HG02759 (cell line): ENCODE data around the gene YIF1B.

Experiments used
- ATAC-seq: cut with Tn5 transposase; IDR thresholded peaks from one replicate; pipeline ENCODE4 v1.9.1; 2021; ENCODE audit warnings: mild to moderate bottlenecking, moderate library complexity; ENCODE audit not compliant: unreplicated experiment

YIF1B gene

DNA sequence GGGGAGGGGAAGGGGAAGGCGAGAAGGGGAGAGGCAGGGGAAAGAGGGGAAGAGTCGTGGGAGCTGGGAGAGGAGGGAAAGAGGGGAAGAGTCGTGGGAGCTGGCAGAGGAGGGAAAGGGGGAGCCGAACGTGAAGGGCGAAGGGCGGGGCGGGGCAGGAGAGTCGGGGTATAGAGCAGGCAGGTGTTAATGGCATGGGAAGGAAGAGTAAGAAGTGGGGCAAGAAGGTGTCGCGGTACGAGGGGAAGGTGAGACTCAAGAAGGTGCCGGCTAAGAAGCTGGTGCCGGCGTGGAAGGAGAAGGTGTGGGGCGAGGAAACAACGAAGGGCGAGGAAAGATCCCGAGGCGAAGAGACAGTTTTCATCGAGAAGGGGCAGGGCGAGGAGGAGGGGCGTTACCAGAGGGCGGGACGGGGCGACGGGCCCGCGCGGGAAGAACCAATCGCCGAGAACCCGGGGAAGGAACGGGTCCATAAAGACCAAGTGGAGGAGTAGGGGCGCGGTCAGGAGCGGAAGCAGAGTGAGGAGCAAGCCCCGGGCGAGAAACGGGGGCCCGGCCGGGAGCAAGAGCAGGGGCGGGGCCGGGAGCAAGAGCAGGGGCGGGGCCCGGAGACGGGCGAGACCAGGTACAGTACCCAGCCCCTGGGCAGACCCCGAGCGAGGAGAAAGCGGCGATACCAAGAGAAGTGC lies 20.3 kb upstream of the YIF1B start:
- peak; percentile 69 for ATAC-seq

DNA sequence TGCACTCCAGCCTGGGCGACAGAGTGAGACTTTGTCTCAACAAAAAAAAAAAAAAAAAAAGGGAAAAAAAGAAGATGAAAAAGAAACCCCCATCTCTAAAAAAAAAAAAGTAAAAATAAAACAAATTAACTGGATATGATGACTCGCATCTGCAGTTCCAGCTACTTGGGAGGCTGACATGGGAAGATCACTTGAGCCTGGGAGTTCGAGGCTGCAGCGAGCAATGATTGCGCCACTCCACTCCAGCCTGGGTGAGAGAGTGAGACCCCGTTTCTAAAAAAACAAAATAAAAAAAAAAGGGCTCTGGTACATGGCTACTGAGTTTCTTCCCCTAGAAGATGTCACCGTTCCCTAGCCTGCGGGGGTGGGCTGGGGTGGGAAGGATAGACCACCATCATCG lies 17.5 kb upstream of the YIF1B start:
- no peak for ATAC-seq

DNA sequence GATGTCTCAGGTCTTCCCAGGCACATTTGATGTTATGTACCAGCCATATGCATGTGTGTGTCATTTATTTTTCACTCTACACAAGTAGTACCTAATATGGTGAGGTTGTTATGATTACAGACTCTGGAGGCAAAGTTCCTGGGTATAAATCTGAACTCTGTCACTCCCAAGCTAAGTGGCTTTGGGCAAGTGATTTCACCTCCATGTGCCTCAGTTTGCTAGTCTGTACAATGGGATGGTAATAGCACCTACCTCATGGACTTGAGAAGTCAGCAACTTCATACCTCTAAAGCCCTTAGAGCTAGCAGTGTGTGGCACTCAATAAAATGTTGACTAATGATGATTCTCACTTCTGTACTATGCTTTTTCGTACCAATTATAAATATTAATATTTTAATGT lies 16.0 kb upstream of the YIF1B start:
- ATAC-seq = no peak

DNA sequence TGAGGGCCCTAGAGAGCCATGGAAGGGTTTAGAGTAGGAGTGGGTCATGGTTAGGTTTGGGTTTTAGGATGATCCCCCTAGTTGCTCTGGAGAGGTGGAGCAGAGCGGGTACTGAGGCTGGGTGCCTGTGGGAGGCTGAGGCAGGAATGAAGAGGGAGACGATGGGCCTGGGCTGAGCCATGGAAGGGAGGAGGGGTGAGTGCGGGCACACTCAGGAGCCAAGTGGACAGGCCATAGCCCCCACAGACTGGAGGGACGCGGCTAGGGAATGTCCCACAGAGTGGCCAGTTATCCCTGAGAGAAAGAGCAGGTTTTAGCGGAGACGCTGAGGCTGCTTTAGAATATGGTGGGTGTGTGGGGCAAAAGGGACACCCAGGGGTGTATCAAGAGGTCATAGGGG lies 13.9 kb upstream of the YIF1B start:
- ATAC-seq = no peak

DNA sequence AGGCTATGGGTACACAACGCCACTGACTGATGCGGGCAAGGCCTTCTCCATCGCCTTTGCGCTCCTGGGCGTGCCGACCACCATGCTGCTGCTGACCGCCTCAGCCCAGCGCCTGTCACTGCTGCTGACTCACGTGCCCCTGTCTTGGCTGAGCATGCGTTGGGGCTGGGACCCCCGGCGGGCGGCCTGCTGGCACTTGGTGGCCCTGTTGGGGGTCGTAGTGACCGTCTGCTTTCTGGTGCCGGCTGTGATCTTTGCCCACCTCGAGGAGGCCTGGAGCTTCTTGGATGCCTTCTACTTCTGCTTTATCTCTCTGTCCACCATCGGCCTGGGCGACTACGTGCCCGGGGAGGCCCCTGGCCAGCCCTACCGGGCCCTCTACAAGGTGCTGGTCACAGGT lies 10.8 kb upstream of the YIF1B start:
- ATAC-seq = no peak

DNA sequence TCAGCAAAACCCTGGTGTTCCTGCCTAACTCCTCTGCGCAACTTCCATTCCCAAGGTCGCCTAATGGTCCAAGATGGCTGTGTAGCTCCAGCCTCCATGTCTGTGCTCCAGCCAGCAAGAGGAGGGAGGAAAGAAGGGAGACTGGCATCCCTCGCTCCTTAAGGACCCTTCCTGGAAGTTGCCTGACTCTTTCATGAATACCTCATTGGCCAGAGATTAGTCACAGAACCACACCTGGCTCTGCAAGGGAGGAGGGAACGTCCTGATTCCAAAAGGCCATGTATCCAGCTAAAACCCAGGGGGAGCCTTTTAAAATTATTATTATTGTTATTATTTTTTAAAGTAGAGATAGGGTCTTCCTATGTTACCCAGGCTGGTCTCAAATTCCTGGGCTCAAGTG lies 8.7 kb upstream of the YIF1B start:
- ATAC-seq = no peak

DNA sequence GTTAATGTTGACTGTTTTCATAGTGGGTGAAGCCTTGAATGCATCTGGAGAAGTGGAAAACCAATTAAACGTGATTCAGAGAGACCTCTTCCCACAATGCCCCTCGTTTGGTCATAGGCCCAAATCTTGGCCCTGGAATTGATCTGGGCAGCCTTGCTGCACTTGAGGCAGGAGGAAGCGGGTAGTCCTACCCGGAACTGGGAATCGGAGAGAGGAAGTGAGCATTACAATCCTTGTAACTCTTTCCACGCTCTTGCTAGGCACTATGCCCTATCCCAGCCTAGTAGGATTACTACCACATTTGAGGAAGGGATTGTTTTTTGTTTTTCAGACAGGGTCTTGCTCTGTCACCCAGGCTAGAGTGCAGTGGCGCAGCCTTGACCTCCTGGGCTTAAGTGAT lies 7.5 kb upstream of the YIF1B start:
- ATAC-seq = no peak

DNA sequence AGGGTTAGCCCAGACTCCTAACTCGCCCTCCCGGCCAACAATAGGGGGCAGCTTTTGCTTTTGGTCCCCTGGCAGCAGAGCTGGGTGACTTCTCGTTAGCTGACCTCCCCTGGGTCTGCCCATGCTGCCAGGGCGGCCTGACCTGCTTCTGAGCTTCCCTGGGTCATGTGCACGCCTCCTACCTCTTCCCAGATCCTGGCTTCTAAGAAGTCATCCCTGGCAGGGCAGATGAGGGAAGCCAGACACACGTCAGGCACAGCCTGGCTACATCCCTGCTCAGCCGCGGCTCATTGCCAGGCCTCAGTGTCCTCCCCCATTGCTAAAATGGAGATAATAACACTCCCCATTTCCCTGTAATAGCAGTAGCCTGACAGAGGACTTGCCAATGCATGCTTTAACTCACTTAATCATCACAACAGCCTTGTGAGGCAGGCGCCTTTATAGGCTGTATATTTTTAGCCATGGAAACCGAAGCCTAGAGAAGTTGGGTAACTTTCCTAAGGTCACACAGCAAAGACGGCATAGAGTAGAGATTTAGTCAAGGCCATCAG lies 6.0 kb upstream of the YIF1B start:
- no peak for ATAC-seq

DNA sequence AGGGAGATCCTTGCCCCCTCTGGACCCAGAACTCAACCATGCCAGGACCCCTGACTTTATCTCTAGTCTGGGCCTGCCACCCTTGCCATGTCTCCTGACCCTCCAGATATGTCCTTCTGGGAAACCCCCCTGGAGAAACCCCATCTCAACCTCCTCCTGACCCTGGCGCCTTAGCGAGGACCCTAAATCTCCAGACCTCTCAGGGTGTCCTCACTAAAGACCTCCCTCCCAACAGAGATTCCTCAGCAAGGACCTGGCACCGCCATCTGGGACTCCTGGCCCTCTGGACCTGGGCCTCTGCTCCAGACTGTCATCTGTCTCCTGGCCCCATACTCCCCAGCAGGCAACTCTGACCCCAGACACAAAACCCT lies 5.2 kb upstream of the YIF1B start:
- no peak for ATAC-seq

DNA sequence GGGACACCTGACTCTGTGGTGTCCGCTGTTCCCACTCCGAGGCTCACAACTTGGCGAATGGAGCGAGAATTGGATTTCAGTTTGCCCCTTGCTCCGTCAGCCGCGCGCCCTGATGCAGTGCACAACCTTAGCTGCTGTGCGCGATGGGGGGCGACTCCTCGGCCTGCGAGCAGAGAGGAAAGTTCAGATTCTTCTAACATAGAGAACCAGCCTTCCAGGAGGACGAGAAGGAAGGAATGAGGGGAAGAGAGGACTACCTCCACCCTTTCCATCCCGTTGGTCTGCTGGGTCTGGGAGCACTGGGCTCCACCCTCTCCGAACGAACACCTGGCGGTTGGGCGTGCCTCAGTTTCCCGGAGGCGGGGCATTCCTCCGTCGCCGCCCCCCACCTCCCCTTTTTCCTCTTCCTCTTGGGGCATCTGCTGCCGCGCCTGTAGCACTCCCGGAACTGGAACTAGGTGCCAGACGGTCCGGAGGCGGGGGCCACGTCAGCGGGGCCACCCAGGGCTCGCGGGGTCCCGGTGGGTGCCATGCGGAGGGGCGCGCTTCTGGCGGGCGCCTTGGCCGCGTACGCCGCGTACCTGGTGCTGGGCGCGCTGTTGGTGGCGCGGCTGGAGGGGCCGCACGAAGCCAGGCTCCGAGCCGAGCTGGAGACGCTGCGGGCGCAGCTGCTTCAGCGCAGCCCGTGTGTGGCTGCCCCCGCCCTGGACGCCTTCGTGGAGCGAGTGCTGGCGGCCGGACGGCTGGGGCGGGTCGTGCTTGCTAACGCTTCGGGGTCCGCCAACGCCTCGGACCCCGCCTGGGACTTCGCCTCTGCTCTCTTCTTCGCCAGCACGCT lies 3.9 kb upstream of the YIF1B start, which contains the start of gene KCNK6:
Gene KCNK6, plus strand, starts transcription at position 425 of the 838 bp plus-strand sequence. Its CDS starts 106 bp downstream, at position 531.
- no peak for ATAC-seq

DNA sequence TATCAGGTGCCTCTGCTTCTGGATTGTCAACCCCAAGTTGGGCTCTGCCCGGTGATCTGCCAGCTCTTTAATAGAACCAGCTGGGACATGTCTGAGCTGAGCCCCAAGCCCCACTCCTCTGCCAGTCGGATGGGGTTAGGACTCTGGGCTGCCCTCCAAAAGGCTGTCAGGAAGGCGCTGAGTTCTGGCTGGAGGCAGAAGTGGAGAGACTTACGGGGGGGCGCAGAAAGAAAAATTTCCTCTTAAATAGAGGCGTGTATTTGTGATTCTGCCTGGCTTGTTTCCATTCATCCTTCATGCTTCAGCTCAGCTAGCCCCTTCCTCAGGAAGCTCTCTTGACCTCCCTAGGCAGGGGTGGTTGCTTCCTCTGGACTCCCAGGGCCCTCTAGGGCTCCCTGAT lies 2.9 kb upstream of the YIF1B start:
- ATAC-seq = no peak

DNA sequence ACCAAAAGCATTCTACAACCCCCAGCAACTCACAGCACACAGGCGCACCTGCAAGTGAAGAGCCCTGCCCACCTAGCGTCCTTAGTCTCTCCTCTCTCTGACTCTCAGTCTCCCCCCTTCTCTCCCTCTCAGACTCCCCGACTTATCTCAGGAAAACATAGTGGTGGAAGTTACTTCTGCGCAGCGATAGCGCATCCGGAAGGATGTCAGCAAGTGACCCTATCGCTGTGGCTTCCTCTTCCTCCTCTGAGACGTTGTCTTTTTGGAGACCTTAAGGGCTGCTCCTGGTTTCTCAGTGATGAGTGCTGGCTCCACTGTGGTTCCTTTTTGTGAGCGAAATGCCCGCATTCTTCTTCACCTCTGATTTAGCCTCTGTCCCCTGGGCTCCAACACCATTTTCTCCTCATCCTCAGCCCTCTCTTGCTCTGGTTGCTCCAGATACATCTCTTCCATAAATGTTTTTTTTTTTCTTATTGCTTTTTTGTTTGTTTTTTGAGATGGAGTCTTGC lies 1.4 kb upstream of the YIF1B start:
- no peak for ATAC-seq

DNA sequence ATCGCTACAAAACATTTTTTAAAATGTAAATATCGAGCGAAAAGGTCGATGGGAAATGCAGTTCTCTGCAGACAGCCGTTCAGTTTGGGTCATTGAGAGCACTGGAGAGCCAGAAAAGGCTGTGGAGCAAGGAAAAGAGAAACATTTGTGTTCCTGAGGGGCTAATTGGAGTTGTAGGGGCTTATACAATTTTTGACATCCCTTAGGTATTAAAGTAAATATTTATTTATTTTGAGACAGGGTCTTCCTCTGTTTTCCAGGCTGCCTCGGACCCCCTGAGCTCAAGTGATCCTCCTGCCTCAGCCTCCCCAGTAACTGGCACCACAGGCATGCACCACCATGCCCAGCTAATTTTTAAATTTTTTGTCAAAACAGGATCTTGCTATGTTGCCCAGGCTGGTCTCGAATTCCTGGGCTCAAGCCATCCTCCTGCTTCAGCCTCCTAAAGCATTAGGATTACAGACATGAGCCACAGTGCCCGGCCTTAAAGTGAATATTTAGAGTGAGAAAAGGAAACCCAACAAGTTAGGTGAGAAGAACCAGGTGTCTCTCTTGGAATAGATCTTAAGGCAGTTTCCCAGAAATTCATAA lies 825 bp upstream of the YIF1B start:
- peak; percentile 2 for ATAC-seq

DNA sequence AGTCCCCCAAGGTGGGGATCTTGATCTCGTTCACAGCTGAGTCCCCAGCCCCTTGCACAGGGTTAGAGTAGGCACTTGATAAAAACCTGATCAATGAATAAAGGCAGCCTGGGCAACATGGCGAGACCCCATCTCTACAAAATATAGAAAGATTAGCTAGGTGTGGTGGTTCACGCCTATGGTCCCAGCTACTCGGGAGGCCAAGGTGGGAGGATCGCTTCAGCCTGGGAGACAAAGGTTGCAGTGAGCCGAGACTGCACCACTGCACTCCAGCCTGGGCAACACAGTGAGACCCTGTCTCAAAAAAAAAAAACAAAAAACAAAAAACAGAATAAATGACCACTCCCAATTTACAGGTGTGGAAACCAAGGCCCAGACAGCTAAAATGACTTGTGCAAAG lies 4.8 kb downstream of the YIF1B start:
- ATAC-seq = no peak

DNA sequence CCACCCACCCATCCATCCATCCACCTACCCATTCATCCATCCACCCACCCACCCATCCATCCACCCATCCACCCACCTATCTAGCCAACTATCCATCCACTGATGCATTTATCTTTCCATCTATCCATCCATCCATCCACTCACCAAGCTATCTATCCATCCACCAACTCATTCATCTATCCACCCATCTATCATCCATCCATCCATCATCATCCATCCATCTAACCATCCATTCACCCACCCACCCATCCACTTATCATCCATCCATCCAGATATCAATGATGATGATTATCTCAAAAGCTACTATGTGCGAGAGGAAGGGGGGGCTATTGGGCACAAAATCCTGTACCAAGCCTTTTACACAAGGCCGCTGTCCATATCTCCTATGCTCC lies 5.5 kb downstream of the YIF1B start:
- ATAC-seq = no peak

DNA sequence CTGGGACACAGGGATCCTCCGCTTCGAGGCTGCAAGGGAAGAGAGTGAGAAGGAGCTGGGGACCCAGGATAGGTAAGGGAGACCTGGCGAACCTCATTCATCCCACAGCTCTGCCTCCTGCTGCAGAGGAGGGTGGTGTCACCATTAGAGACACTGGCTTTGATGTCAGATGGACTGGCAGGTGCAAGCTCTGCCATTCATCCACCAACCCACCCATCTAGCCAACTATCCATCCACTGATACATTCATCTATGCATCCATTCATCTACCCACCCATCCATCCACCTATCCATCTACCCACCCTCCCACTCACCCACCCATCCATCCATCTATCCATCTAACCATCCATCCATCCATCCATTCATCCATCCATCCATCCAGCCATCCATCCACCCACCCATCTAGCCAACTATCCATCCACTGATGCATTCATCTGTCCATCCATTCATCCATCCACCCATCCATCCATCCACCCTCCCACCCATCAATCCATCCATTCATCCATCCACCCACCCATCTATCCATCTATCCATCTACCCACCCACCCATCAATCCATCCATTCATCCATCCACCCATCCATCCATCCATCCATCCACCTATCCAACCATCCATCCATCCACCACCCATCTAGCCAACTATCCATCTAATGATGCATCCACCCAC lies 6.0 kb downstream of the YIF1B start:
- ATAC-seq = no peak

DNA sequence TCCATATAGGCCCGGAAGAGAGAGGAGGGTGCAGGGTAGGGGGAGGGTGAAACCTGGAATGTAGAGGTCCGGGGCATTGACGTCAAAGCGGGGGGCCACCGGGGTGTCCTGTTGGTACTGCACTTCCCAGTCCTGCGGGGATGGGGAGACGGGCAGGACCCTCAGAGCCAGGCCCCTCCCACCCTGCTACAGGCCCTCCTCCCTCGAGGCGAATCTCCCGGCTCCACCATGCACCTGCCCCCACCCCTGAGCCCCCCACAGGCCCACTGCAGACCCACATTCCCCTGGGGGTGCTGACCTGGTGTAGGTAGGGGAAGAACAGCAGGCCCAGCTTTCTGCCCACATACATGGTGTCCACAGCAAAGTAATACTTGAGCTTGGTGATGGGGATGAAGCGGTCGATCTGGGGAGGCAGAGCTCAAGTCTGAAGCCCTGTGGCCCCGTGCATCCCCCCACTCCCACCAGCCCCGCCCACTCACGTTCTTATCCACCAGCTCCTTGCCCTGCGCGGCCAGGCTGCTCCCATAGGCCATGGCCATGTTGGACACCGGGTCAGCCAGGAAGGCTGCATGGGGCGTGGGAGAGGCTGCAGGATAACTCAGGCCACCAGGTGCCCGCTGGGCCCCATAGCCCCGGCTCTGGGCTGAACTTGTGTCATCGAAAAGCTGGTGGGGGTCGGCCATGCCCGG lies 6.7 kb downstream of the YIF1B start:
- no peak for ATAC-seq

DNA sequence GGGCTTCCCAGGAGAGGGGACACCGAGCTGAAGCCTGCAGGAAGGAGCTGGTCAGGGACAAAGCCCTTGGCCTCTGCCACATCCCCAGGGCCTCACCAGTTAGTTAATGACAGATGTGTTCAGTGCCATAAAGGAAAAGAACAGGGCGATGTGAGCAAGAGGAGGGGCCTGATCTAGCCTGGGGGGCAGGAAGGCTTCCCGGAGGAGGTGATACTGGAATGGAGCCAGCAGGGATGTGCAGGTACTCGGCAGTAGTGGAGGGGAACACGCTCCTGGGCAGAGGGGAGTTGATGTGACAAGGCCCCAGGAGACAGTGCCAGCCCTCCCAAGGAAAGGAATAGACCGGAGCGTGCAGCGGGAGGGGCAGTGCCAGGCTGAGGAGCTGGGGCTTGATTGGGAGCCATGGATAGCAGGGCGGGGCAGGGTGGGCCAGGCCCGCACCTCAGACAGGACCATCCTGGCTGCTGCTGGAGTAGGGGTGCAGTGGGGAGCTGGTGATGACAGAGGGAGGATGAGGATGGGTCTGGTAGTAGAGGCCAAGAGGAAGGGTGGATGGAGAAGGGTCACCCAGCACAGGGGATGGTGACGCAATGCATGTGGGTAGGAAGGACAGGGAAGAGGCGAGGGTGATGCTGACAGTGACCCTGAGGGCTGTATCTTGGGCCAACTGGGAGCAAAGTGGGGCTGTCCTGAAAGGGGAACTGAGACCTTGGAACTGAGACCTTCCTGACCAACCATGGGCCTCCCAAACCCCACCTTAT lies 7.6 kb downstream of the YIF1B start:
- ATAC-seq = no peak

DNA sequence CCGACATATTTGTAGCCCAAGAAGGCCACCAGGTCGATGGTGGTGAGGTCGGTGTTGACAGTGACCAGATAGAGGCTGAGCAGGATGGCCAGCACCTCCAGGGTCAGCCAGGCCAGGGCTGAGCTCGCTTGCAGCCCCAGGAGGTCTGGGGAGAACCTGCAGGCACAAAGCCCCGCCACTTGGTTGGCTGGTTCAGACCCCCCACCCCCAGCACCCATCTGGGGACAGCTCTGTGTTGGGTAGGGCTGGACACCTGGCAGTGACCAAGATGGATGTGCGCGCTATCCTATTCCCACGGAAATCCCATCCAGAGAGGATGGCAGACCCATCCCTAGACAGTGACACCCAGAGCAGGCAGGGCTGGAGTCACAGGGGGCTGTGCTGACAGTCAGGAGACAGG lies 8.2 kb downstream of the YIF1B start:
- ATAC-seq = no peak

DNA sequence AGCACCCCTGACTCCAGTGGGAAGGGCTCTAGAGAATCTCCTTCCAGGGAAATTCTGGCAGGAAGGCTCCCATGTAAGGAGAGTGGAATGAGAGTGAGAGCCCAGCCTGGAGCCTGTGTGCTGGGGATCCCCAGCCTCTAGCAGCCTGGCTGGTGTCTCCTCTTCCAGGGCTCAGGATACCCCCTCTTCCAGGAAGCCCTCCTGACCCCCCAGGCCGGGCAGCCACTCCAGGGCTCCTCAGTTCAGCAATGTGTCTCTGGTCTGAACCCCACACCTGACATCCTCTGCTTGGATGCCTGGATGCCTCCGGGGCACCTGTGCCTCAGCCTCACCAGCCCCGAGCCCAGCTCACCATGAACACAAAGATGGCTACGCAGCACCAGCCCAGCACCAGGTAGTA lies 8.7 kb downstream of the YIF1B start:
- ATAC-seq = no peak
